ENCODE measurements around the gene DNAH3.
"Not testable (repeated sequence)": the region's sequence is repeated elsewhere in the genome, so short reads cannot be mapped to it uniquely, and the experiment has no call there.

The DNAH3 gene

DNA sequence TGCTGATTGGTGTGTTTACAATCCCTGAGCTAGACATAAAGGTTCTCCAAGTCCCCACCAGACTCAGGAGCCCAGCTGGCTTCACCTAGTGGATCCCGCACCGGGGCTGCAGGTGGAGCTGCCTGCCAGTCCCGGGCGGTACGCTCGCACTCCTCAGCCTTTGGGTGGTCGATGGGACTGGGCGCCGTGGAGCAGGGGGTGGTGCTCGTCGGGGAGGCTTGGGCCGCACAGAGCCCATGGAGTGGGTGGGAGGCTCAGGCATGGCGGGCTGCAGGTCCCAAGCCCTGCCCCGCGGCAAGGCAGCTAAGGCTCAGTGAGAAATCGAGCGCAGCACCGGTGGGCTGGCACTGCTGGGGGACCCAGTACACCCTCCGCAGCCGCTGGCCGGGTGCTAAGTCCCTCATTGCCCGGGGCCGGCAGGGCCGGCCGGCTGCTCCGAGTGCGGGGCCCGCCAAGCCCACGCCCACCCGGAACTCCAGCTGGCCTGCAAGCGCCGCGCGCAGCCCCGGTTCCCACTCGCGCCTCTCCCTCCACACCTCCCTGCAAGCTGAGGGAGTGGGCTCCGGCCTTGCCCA, 161.1 kb downstream of the DNAH3 start:
- not testable (repeated sequence) for DNase-seq

DNA sequence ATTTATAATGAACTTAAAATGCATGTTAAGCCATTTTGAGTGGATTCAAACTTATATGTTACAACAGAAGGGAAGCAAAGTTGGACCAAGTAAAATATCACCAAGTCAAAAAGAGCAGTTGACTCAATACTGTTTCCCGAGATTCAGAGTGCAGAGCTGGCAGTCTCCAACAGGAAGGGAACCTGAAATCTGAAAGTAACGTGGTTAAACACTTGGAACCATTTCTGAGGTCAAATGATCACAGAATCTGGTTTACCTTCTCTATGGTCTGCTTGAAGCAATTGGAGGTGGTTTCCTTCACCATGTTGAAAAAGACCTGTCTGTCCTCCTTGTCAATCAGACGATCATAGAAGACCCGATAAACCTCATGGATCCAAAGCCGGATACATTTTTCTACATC, 163.6 kb downstream of the DNAH3 start:
- DNase-seq = no peak

DNA sequence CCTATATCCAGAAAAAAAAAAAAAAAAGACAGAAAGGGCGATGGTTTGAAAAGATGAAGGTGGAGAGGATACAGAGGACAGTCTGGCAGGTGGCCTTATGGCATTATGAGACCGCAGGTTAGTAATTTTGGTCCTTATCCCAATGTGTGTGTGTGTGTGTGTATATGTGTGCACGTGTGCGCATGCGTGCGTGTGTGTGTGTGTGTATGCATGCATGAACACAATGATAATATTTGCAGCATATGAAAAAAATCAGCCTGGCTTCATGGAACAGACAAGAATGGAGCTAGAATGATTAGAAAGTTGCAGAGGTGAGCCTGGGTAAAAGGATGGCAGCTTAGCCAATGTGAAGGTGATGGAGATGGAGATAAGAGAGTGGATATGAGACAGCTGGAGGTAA, 166.6 kb downstream of the DNAH3 start:
- no peak for DNase-seq

DNA sequence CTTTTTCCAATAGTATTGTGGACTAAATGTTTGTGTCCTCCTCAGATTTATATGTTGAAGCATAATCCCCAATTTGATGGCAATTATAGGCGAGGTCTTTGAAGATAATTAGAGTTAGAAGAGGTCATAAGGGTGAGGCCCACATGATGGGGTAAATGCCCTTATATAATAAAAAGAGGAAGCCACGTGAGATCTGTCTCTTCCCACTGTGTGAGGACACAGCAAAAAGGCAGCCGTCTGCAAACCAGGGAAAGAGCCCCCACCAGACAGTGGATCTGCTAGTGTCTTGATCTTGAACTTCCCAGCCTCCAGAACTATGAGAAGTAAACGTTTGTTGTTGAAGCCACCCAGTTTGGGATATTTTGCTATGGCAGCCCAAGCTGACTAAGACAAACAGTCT, 174.1 kb downstream of the DNAH3 start:
- no peak for DNase-seq

DNA sequence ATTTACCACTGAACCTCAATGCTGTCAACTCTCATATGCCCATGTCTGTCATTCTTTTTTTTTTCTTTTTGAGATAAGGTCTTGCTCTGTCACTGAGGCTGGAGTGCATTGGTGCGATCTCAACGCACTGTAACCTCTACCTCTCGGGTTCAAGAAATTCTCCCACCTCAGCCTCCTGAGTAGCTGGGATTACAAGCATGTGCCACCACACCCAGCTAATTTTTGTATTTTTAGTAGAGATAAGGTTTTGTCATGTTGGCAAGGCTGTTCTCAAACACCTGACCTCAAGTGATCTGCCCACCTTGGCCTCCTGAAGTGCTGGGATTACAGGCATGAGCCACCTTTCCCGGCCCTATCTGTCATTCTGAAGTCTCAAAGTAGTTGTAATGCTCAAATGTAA, 177.4 kb downstream of the DNAH3 start:
- DNase-seq = not testable (repeated sequence)

DNA sequence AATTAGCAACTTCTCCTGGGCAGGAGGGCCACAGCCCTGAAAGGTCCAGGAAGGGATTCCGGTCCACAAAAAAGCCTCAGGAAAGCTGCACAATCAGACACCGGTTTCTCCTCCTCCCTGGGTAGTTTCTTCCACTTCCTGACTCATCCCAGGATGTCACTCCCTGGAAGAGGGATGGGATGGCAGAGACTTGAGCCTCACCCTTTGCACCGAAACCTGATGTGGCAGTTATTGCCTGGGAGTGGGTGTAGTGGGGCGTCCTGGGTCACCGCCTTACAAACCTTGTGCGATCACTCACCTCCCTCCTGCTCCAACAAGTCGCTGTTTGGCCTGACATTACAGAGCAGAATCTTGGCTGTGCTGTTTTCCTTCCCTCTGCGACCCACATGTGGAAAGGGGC, 179.2 kb downstream of the DNAH3 start:
- DNase-seq = no peak

DNA sequence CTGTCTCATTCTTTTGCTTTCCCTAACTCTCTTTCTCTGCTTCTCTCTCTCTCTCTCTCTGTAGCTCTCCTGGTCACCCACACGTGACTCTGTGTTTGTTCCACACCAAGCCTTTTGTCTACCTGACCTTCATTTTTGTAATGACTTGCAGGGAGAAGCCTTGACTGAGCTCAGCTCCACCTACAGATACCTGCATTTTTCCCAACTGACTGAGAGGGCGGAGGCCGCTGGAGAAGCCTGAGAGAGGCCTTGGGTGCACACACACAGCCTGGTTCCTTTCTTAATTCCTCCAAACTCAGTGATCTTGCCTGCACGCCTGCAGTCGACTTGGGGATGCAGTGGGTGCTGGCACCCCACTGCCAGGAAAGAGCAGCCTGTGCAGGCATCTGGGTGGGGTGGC, 181.3 kb downstream of the DNAH3 start:
- DNase-seq = no peak

DNA sequence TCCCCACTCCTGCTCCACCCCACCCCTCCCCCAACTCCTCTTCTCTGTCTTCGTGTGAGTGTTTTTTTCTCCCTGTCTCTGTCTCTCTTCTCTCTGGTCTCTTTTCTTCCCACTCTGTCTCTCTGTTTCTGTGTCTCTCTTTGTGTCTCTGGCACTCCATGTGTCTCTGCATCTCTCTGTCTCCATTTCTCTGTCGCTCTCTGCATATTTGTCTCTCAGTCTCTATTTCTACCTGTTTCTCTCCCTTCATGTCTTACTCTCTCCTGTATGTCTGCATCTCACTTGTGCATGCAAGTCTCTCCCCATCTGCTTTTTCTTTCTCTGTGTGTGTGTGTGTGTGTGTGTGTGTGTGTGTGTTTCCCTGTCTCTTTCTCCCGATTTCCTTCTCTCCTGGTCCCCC, 181.9 kb downstream of the DNAH3 start:
- no peak for DNase-seq

DNA sequence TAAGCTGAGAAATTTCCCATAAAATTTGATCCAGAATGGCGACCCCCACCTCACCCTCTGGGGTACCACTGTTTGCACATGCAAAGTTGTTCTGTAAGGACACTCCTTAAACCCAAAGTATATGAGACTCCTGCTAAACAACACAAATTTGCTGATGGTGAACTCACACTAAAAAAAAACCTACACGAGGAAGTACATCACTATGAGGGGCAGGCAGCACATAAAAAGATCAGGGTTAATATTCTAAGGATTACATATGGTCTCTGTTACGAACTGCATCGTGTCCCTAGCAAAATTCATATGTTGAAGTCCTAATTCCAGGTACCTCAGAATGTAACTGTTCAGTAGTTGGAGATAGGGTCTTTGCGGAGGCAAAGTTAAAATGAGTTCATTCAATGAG, 189.7 kb downstream of the DNAH3 start:
- no peak for DNase-seq

DNA sequence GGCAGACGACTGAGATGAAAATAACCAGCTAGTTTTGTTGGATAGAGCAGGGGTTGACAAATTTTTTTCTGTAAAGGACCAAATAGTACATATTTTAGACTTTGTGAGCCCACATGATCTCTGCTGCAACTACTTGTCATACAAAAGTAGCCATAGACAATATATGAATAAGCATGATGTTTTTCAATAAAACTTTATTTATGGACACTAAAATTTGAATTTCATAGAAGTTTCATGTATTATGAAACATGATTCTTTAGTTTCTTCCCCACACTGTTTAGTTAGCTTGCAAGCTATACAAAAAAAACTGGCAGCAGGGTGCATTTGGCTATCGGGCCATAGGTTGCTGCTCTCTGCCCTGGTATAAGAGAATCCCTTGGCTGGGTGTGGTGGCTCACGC, 193.5 kb downstream of the DNAH3 start:
- no peak for DNase-seq

DNA sequence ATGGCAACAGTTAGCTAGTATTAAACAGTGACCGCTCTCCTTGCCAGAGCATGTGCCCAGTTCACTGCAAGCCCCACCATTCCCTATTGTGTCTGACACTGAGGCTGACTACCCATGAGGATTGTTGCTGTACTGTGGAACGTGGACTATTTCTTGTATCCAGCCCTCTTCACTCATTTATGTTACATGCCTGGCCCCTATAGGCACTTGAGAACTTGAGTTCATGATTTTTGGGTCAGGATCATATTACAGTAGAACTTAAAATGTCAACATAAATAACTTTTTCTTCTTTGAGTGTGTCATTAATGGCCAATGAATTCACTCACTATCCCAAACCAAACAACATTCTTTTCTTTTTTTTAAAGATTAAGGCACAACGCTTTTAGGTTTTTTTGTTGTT, 194.3 kb downstream of the DNAH3 start:
- DNase-seq = peak; percentile 19

DNA sequence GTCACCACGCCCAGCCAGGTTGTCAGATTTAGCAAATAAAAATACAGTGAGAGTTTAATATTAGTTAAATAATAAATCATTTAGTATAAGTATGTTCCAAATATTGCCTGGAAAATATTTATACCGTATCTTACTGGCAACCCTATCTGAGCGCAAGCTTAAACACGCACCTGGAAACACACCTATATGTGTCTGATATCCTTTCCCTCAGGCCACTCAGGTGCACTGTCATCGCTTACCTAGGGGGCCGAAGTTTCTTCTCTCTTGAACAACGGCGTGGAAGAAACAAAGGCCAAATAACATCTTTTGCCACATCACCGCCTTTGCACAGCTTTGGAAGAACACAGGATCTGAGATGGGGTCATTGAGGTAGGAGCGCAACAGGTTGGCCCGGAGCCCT, 196.1 kb downstream of the DNAH3 start:
- DNase-seq = no peak

DNA sequence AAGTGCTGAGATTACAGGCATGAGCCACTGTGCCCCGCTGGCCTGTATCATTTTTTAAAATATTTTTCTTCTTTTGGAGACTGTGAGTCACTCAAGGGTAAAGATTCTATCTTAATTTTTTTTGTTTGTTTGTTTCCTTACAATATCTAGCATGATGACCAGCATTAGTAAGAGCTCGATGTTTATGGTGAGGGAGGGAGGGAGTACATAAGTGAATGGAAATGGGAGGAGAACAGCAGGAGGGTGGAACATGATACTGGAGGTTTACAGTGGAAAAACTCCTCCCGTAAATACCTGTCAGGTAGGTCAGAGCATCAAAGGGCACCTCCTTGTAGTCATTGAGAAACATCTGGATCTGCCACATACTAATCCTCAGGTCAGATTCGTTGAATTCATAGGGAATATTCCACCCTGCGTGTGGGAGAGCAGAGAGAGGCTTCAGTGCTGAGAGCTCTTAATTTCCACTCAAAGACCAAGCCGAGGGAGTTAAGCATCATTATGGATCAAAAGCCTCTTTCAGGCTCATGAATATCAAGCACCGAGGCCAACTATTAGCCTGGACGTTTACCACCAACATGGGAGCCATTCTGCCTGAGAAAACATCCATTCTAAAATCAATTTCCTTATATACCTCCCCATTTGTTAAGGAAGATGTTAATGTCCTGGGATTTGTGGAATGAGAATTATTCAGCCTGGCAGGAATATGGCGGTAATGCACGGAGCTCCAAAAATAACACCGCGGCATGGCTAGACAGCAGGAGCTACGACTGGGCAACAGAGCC, 198.3 kb downstream of the DNAH3 start:
- DNase-seq = no peak

DNA sequence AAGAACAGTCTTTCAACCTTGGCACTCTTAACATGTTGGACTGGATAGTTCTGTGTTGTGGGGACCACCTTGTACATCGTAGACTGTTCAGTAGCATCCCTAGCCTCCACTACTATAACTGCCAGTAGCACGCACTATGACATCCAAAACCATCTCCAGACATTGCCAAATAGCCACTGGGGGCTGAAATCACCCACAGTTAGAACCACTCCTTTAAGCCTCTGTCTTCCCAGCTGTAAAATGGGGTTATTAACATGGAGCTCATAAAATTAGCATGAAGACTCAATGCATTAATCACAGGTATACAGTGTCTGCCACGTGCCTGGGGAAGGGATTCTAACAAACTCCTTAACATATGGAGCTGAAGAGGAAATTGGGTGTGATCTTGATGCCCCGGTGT, 200.4 kb downstream of the DNAH3 start:
- no peak for DNase-seq

DNA sequence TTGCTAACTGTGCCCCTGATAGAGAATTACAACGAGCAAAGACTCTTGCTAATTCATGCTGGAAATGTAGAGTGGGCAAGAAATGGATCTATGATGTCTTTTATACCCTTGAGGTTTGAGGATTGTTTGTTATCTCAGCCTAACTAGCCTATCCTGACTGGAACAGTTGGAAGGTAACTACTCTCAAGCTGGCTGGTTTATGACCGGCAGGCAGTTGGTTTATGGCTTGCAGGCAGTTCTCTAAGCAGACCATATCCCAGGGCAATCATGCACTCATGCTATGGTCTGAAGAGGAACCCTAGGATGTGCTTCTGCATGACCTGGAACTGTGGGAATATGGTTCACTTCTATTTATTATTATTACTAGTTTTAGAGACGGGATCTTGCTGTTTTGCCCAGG, 201.0 kb downstream of the DNAH3 start:
- DNase-seq = no peak

DNA sequence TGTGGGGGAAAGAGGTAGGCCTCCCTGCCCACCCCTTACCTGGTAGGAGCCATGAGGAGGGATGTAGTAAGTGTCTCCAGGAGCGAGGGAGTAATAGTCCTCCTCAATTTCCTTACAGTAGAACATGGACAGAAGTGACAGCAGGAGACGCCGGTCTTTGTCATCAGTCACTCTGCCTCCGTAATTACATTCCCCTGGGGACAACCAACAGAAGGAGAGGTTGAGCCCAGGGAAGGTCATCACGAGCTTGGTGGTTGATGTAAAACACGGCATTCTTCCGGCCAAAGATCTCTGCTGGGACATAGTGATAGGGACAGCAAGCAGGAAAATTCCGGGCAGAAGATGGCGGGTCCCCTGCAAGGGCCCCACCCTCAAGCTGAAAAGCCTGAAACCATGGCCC, 202.2 kb downstream of the DNAH3 start:
- no peak for DNase-seq

DNA sequence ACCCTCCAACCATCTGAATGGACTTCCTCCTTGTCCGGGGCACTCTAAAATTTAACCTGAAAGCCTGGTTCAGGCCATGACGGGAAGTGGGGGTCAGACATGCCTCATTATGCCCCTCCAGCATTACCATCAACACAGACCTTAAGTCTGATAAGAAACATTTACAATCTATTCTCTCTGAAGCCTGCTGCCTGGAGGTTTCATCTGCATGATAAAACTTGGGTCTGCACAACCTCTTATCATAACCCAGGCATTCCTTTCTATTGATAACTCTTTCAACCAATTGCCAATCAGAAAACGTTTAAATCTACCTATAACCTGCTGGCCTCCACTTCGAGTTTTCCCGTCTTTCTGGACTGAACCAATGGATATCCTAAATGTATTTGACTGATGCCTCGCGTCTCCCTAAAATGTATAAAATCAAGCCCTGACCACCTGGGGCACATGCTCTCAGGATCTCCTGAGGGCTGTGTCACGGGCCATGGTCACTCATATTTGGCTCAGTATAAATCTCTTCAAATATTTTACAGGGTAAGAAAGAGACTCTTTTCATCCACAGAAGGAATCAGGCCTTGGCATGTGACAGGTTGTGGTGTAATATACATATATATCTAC, 204.5 kb downstream of the DNAH3 start:
- DNase-seq = no peak

DNA sequence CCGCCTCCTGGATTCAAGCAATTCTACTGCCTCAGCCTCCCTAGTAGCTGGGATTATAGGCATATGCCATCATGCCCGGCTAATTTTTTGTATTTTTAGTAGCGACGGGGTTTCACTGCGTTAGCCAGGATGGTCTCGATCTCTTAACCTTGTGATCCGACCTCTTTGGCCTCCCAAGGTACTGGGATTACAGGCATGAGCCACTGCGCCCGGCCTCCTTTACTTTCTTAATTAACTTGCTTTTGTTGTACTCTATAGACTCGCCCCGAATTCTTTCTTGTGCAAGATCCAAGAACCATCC, 205.1 kb downstream of the DNAH3 start:
- DNase-seq = not testable (repeated sequence)

DNA sequence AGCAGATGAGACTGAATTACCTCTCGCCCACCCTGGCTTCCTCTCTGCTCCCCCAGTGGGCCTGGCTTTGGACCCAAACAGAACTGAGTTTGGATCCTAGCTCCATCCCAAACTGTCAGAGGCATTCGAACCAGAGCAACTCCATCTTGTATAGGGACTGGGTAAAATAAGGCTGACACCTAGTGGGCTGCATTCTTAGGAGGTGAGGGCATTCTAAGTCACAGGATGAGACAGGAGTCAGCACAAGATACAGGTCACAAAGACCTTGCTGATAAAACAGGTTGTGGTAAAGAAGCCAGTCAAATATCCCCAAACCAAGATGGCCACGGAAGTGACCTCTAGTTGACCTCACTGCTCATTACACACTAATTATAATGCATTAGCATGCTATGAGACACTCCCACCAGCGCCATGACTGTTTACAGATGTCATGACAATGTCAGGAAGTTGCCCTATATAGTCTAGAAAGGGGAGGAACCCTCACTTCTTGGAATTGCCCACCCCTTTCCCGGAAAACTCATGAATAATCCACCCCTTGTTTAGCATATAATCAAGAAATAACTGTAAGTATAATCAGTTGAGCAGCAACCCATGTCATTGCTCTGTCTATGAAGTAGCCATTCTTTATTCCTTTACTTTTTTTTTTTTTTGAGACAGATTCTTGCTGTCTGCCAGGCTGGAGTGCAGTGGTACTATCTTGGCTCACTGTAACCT, 205.6 kb downstream of the DNAH3 start:
- peak; percentile 61 for DNase-seq

DNA sequence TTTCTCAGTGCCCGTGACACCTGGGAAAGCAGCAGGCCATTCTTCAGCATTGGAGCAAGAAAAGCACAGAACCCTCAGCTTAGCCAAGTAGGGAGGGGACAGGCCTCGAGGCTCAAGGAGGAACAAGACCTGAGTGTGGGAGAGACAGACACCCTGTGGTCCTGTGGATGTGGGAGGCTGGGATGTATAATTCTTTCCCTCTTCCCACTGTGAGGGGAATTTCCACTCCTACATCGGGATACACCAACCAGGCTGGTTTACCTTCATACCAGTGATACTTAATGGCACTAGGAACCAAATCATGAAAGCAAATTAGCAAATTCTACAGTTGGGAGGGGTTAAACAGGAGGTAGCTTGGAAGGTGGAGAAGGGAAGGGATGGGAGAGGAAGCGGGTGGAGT, 208.4 kb downstream of the DNAH3 start:
- no peak for DNase-seq

DNA sequence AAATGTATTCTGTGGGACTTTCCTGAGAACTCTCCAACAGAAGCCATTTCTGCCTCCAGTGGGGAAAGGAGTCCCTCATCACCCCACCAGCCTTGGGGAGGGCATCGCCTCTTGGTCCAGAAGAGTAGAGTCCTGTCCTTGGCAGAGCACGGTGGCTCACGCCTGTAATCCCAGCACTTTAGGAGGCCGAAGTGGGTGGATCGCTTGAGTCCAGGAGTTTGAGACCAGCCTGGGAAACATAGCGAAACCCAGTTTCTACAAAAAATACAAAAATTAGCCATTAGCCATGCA, 209.1 kb downstream of the DNAH3 start:
- DNase-seq = no peak

DNA sequence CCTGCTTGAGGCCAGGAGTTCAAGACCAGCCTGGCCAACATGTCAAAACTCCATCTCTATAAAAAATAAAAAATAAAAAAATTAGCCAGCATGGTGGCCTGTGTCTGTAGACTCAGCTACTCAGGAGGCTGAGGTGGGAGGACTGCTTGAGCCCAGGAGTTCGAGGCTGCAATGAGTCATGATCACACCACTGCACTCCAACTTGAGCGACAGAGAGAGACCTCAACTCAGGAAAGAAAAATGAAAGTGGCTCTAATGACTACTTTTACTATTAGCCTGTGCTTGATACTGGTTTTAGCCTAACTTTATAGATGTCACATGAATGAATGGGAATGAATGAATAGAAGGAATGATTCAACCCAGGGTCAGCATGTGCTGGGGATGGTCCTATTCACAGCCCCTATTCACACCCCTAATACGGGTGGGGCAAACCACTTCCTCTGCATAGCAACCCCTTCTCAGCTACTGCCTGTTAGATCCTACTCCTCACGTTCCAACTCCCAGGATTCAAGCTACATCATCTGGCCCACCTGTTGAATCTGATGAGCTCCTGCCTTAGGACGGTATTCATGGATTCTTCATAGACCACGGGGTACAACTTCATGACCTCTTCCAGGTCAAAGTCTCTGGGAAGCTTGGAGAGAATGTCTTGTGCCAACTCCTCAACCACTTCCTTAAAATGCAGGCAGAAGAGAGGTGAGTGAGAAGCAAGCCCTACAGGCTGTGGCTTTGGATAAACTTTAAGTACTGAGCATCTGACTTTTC, 209.6 kb downstream of the DNAH3 start:
- DNase-seq = no peak

DNA sequence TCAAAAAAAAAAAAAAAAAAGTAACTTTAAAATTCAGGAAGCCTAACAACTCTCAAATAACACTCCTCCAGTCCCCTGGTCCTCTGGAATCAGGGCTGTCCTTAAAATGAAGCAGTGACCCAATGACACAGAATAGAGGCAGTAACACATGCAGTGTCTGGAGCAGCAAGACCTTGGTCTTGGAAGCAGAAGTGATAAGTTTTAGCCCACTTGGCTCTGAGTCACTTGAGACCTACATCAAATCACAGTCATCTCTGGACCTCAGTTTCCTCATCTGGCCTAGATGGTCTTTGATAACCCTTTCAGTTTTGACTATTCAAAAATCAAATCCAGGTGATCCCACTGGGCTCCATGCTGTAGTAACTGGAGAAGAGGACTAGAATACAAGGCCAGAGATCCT, 211.0 kb downstream of the DNAH3 start:
- DNase-seq = no peak

DNA sequence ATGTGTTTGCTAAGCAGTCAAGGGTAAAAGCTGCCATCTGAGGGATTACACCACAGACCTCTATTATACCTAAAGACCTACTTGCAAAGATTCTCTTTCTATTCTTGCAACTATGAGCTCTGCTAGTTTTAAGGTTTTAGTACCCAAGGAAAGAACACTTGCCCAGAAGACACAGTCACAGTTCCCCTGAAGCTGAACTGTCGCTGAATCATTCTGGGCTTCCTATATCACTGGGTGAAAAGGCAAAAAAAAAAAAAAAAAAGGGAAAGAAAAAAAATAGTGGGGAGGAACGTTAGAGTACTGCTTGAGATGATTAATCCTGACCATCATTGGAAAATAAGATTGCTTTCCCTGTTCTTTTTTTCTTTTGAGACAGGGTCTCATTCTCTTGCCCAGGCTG, 212.2 kb downstream of the DNAH3 start:
- DNase-seq = peak; percentile 58

All from fibroblast of skin of right biceps (primary cell).